Measurements from ENCODE around the gene OR56A5. TPM values are rescaled to one million over a fixed set of nuclear protein-coding genes. Genes with fewer than 3 reads are reported as not detected.

OR56A5 gene
- total and polyA plus RNA-seq, 8 donors = not detected

DNA sequence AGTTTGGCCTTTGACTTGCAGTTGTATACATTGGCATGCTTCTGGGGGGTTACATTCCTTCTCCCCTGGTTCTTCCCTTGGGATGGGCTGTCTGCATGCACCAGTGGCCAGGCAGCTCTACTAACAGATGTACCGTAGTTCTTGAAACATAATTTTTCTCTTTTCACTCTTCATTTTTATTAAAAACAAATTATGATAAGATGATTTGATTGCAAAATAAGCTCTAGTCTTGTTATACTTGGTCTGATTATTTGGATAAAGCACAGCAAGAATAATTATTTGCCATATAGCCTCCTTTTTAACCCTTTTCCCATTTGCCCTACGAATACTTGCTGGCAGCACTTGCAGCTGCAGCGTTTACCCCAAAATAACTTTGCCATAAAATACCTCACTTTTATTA lies 12.7 kb downstream of the OR56A5 start:
- Histone ChIP-seq H3K4me3 (no peak overlapping the region), H3K4me1 (no peaks in the 10 kb centered on the region), H3K36me3 (no peaks in the 10 kb centered on the region), H3K27ac (no peak overlapping the region), H3K9me3 (peaks cover 0 to 10% of the 10 kb centered on the region in 2 donors), H3K27me3 (no peaks in the 10 kb centered on the region)
- intact Hi-C loops (cut with DNase I) = no loop called here
- ATAC-seq = no peak
- no peak for TF ChIP-seq CTCF (IDR thresholded peaks at IDR 0.05)
- DNase-seq = peak in 1 of 4 donors; percentile 48

DNA sequence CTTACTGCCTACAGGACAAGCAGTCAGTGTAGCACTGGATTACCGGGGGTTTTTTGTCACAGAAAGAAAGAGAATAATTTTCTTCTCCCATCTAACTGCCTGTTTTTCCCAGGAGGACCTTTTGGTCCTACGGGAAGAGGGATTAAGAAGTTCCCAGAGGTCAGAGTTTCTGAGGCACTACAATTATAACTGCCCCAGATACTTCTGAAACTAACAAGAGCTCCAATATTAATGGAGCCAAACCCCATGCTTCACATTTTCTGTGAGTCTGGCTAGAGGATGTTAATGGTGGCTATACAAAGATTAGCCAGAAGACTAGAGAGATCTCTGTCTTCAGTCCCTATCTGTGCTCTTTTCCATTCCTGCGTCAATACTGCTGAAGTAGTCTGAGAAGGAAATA lies 26.3 kb downstream of the OR56A5 start, which contains the start of gene OR56A3:
TSS of gene OR56A3 (plus strand) at position 301 of the 400 bp plus-strand sequence. CDS start 5,096 bp downstream, outside the sequence.
- intact Hi-C loops (cut with DNase I) = no loop called here
- Histone ChIP-seq H3K27ac (no peak within 1 kb of the TSS), H3K4me3 (no peak within 1 kb of the TSS), H3K36me3 (no peaks in the 10 kb centered on the region), H3K9me3 (peaks cover 0 to 7% of the 10 kb centered on the region in 2 donors), H3K4me1 (no peaks in the 10 kb centered on the region), H3K27me3 (no peaks in the 10 kb centered on the region)
- TF ChIP-seq CTCF (IDR thresholded peaks at IDR 0.05) = no peak
- no peak for DNase-seq
- no peak for ATAC-seq

- H3K4me3 ChIP-seq = no peak overlapping the region
- H3K27ac ChIP-seq = no peak overlapping the region
- peaks cover 0 to 16% of the 10 kb centered on the region in 2 donors for H3K9me3 ChIP-seq
- H3K4me1 ChIP-seq = no peaks in the 10 kb centered on the region
- H3K27me3 ChIP-seq = no peaks in the 10 kb centered on the region
- no peak for TF ChIP-seq CTCF (IDR thresholded peaks at IDR 0.05)
- no peaks in the 10 kb centered on the region for H3K36me3 ChIP-seq
- intact Hi-C loops (cut with DNase I) = no loop called here
- ATAC-seq (no peak), DNase-seq (no peak)
Measured at GRCh38 chr11:5940748-5941147, 27.5 kb downstream of the OR56A5 start.

DNA sequence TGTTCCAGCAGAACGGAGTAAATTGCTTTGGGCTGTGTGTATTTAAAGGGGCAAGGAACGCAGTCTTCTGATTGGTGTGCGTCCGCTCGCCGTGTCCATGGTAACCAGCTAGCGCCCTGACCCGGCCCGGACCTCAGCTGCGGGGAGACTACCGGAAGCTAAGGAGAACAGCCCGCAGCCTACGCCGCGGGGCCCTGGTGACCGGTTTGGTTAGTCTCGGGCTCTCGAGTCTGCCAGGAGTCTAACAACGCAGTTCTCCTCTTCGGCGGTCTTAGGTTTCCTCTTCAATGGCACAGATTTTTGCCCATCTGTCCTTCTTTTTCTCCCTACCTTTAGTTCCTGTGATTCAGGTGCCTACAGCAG lies 29.7 kb downstream of the OR56A5 start:
- no peak overlapping the region for H3K4me3 ChIP-seq
- no peaks in the 10 kb centered on the region for H3K27me3 ChIP-seq
- H3K36me3 ChIP-seq = no peaks in the 10 kb centered on the region
- H3K27ac ChIP-seq = no peak overlapping the region
- no peaks in the 10 kb centered on the region for H3K4me1 ChIP-seq
- peak in 1 of 4 donors; percentile 20 for DNase-seq
- H3K9me3 ChIP-seq = peaks cover 0 to 16% of the 10 kb centered on the region in 2 donors
- intact Hi-C loops (cut with DNase I) = no loop called here
- no peak for TF ChIP-seq CTCF (IDR thresholded peaks at IDR 0.05)
- ATAC-seq = no peak

GRCh38 chr11:5937868-5938602 lies 30.3 kb downstream of the OR56A5 start:
- Histone ChIP-seq H3K4me1 (no peaks in the 10 kb centered on the region), H3K27ac (no peak overlapping the region), H3K36me3 (no peaks in the 10 kb centered on the region), H3K27me3 (no peaks in the 10 kb centered on the region), H3K9me3 (peaks cover 0 to 22% of the 10 kb centered on the region in 2 donors), H3K4me3 (no peak overlapping the region)
- intact Hi-C loops (cut with DNase I) = no loop called here
- ATAC-seq = no peak
- no peak for TF ChIP-seq CTCF (IDR thresholded peaks at IDR 0.05)
- no peak for DNase-seq
